Prostate gland (tissue), 2 donors: ENCODE measurements around the gene RNF215. TPM values are rescaled to one million over a fixed set of nuclear protein-coding genes. Genes with fewer than 3 reads are reported as not detected.

ENCODE experiments used
- DNase-seq: peaks from one replicate; pipeline ENCODE4 v3.0.0-alpha.2; 2019; ENCODE audit warnings: low spot score
- H3K27ac ChIP-seq, 2 donors: fragments of 200-600 bp; sonication (generic); 2 replicates each; pipeline ENCODE4 v1.5.1; 2017 to 2019
- H3K27me3 ChIP-seq: fragments of 200-600 bp; sonication (generic); replicated peaks from 2 replicates; pipeline ENCODE4 v1.5.1; 2019; ENCODE audit not compliant: insufficient read depth
- H3K36me3 ChIP-seq, 2 donors: fragments of 200-600 bp; sonication (generic); 1 replicate in 1 of 2; 2 replicates in 1 of 2; pipeline versions ENCODE4 v1.5.1 to v1.8.1; 2017 to 2019
- H3K4me1 ChIP-seq: fragments of 200-600 bp; sonication (generic); replicated peaks from 2 replicates; pipeline ENCODE4 v1.5.1; 2019
- H3K4me3 ChIP-seq, 2 donors: fragments of 200-600 bp; sonication (generic); 2 replicates each; pipeline ENCODE4 v1.5.1; 2017 to 2019
- H3K9me3 ChIP-seq: fragments of 200-600 bp; sonication (generic); 2 replicates; pipeline ENCODE4 v1.5.1; 2017
- CTCF ChIP-seq, 4 experiments: fragments of 200-600 bp in 2 of 4; fragments of 450-650 bp in 2 of 4; sonication (generic) in 2 of 4; IDR thresholded peaks; 1 replicate in 3 of 4; 2 replicates in 1 of 4; pipeline ENCODE4 v1.5.1; 2016 to 2019; ENCODE audit warnings: antibody characterized with exemption in 4 of 4, mild to moderate bottlenecking in 2 of 4, moderate library complexity in 2 of 4
- POLR2A ChIP-seq: fragments of 450-650 bp; IDR thresholded peaks from one replicate; pipeline ENCODE4 v1.6.1; 2016; ENCODE audit warnings: antibody characterized with exemption, mild to moderate bottlenecking
- POLR2AphosphoS5 ChIP-seq: sonication (generic); formaldehyde crosslinking; IDR thresholded peaks from one replicate; pipeline ENCODE4 v1.6.1; 2017; ENCODE audit warnings: antibody characterized with exemption
- WGBS: methylation state at CpG from one replicate; pipeline ENCODE4 v1.1.5; 2018; 5-methylcytosine and 5-hydroxymethylcytosine counted together
- intact Hi-C: fragments of 100-400 bp; cut with DNase I; formaldehyde crosslinking; loops from one replicate; pipeline ENCODE4 v1.14.2; 2022
- total RNA-seq, 2 donors: library from RNA; depleted of rRNA; stranded (reverse); fragments of >200 nt; gene quantifications; one replicate each; pipeline ENCODE4 v1.1.0, GENCODE V29; 2016

The RNF215 gene
- total RNA-seq, 2 donors from 2014 or later: 18.1 to 20.0 TPM

DNA sequence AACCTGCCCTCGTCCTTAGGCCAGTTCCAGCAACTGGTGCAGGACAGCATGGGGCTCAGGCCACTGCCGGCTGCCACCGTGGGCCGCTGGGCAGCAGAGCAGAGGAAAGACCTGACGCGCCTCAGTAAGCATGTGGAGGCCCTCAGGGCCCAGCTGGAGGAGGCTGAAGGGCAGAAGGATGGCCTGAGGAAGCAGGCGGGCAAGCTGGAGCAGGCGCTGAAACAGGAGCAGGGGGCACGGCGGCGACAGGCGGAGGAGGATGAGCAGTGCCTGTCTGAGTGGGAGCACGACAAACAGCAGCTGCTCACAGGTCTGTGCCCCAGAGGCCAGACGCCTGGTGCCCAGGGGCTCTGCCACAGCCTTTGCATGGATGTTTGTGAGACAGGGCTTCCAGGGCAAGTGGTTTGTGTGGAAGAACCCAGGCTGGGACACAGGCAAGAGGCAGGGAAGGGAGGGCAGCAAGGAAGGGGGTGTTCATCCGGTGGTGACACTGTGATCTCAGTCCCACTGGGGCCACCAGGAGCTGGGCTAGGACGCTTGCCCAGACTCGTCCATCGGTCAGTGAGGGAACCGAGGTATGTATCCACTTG lies 16.5 kb downstream of the RNF215 start:
- H3K27me3 ChIP-seq: no peaks in the 10 kb centered on the region
- H3K9me3 ChIP-seq: no peaks in the 10 kb centered on the region
- H3K36me3 ChIP-seq: no peaks in the 10 kb centered on the region
- 67% methylated on average over 19 of the region's 19 CpGs for WGBS
- no peak for DNase-seq
- intact Hi-C loops: no loop called here
- no peak for TF ChIP-seq POLR2A
- H3K4me3 ChIP-seq: no peak overlapping the region
- H3K4me1 ChIP-seq: no peaks in the 10 kb centered on the region
- H3K27ac ChIP-seq: no peak overlapping the region

- intact Hi-C loops: no loop called here
- 76% methylated on average over 9 of the region's 9 CpGs for WGBS
- no peak for DNase-seq
- Histone ChIP-seq H3K27ac (no peak overlapping the region), H3K36me3 (no peaks in the 10 kb centered on the region), H3K4me3 (no peak overlapping the region), H3K27me3 (no peaks in the 10 kb centered on the region), H3K4me1 (no peaks in the 10 kb centered on the region), H3K9me3 (no peaks in the 10 kb centered on the region)
- TF ChIP-seq CTCF (IDR thresholded peaks at IDR 0.05) (no peak), POLR2AphosphoS5 (no peak), POLR2A (no peak)
These were observed 18.8 kb downstream of the RNF215 start for GRCh38 chr22:30368420-30368819.

DNA sequence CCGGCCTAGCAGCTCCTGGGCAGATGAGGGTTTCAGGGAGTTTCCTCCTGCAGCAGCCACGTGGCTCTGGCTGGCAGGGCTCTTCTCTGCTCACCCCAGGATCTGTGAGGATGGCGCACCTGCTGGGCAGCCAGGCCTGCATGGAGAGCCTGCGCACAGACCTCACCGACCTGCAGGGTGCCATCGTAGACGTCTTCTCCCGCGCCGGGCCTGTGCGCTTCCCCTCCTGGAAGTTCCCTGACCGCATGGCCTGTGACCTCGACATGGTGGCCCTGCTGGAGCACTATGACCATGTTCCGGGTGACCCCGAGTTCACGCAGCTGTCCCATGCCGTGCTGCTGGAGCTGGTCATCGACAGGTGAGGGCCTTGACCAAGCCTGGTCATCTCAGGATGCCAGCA lies 21.3 kb downstream of the RNF215 start:
- Histone ChIP-seq H3K27ac (no peak overlapping the region), H3K9me3 (no peaks in the 10 kb centered on the region), H3K36me3 (no peaks in the 10 kb centered on the region), H3K27me3 (no peaks in the 10 kb centered on the region), H3K4me3 (no peak overlapping the region), H3K4me1 (no peaks in the 10 kb centered on the region)
- DNase-seq: no peak
- intact Hi-C loops: no loop called here
- no peak for TF ChIP-seq CTCF (IDR thresholded peaks at IDR 0.05)
- no peak for TF ChIP-seq POLR2AphosphoS5
- TF ChIP-seq POLR2A: no peak
- 91% methylated on average over 18 of the region's 18 CpGs for WGBS

GRCh38 chr22:30362651-30363281 lies 24.4 kb downstream of the RNF215 start:
- no peak for DNase-seq
- H3K9me3 ChIP-seq: no peaks in the 10 kb centered on the region
- TF ChIP-seq CTCF (IDR thresholded peaks at IDR 0.05): no peak
- no peak for TF ChIP-seq POLR2AphosphoS5
- no peak for TF ChIP-seq POLR2A

GRCh38 chr22:30361916-30362650 lies 25.1 kb downstream of the RNF215 start:
- Histone ChIP-seq H3K36me3 (no peaks in the 10 kb centered on the region), H3K4me1 (no peaks in the 10 kb centered on the region), H3K9me3 (no peaks in the 10 kb centered on the region), H3K27me3 (no peaks in the 10 kb centered on the region), H3K27ac (no peak overlapping the region), H3K4me3 (no peak overlapping the region)
- DNase-seq: no peak
- intact Hi-C loops: no loop called here
- 81% methylated on average over 10 of the region's 10 CpGs for WGBS
- no peak for TF ChIP-seq POLR2A
- TF ChIP-seq POLR2AphosphoS5: no peak
- no peak for TF ChIP-seq CTCF (IDR thresholded peaks at IDR 0.05)

More at GRCh38 chr22:30362651-30363281, 24.4 kb downstream of the RNF215 start:
- intact Hi-C loops: no loop called here
- Histone ChIP-seq H3K27ac (no peak overlapping the region), H3K36me3 (no peaks in the 10 kb centered on the region), H3K4me3 (no peak overlapping the region), H3K4me1 (no peaks in the 10 kb centered on the region), H3K27me3 (no peaks in the 10 kb centered on the region)
- 76% methylated on average over 7 of the region's 7 CpGs for WGBS
